Astrocyte (in vitro differentiated cells and primary cell): Measurements from ENCODE around the gene CFAP57. TPM values are rescaled to one million over a fixed set of nuclear protein-coding genes. Genes with fewer than 3 reads are reported as not detected.

ENCODE experiments used
- DNase-seq: peaks from one replicate; pipeline ENCODE4 v3.0.0-alpha.2; 2010; ENCODE audit warnings: low read depth
- FAIRE-seq: peaks from 2 replicates; lab custom pipeline; 2011; peaks lifted over from hg19 to GRCh38; lab: Jason Lieb, UNC
- H2AFZ ChIP-seq: 2 replicates; pipeline ENCODE4 v1.6.0; 2012; ENCODE audit warnings: low read depth, low read length, inconsistent platforms
- H3K27ac ChIP-seq: 2 replicates; pipeline ENCODE4 v1.5.1; 2011; ENCODE audit warnings: low read depth, low read length, inconsistent platforms
- H3K27me3 ChIP-seq: 2 replicates; pipeline ENCODE4 v1.6.0; 2011; ENCODE audit warnings: low read length, inconsistent platforms; ENCODE audit not compliant: insufficient read depth
- H3K36me3 ChIP-seq: 2 replicates; pipeline ENCODE4 v1.5.1; 2011; ENCODE audit warnings: low read length, inconsistent platforms; ENCODE audit not compliant: insufficient read depth
- H3K4me1 ChIP-seq: 2 replicates; pipeline ENCODE4 v1.5.1; 2011; ENCODE audit warnings: low read length, inconsistent platforms; ENCODE audit not compliant: insufficient read depth
- H3K4me2 ChIP-seq: 2 replicates; pipeline ENCODE4 v1.6.0; 2012; ENCODE audit warnings: low read length, inconsistent platforms
- H3K4me3 ChIP-seq: 2 replicates; pipeline ENCODE4 v1.5.1; 2011; ENCODE audit warnings: low read depth, mild to moderate bottlenecking, low read length, inconsistent platforms; ENCODE audit not compliant: insufficient read depth
- H3K79me2 ChIP-seq: 2 replicates; pipeline ENCODE4 v1.6.0; 2012; ENCODE audit warnings: mild to moderate bottlenecking, low read length, inconsistent platforms; ENCODE audit not compliant: insufficient read depth
- H3K9ac ChIP-seq: 2 replicates; pipeline ENCODE4 v1.6.0; 2012; ENCODE audit warnings: mild to moderate bottlenecking, low read length, inconsistent platforms
- H3K9me3 ChIP-seq: 2 replicates; pipeline ENCODE4 v1.5.1; 2012; ENCODE audit warnings: low read depth, mild to moderate bottlenecking, low read length, inconsistent platforms; ENCODE audit not compliant: insufficient read depth
- H4K20me1 ChIP-seq: 2 replicates; pipeline ENCODE4 v1.6.0; 2012; ENCODE audit warnings: low read length, inconsistent platforms; ENCODE audit not compliant: insufficient read depth
- H3K27ac Mint-ChIP-seq: one replicate; pipeline ENCODE4 v1.8.0; 2021; ENCODE audit warnings: mild to moderate bottlenecking, mixed read lengths; ENCODE audit not compliant: unreplicated experiment
- H3K27me3 Mint-ChIP-seq: one replicate; pipeline ENCODE4 v1.8.0; 2021; ENCODE audit warnings: low read depth, mixed read lengths; ENCODE audit not compliant: unreplicated experiment
- H3K36me3 Mint-ChIP-seq: one replicate; pipeline ENCODE4 v1.8.0; 2021; ENCODE audit warnings: low read depth, mixed read lengths; ENCODE audit not compliant: unreplicated experiment
- H3K4me1 Mint-ChIP-seq: one replicate; pipeline ENCODE4 v1.8.0; 2021; ENCODE audit warnings: low read depth, mixed read lengths; ENCODE audit not compliant: unreplicated experiment
- H3K4me3 Mint-ChIP-seq: one replicate; pipeline ENCODE4 v1.8.0; 2021; ENCODE audit warnings: mild to moderate bottlenecking, moderate library complexity, mixed read lengths; ENCODE audit not compliant: unreplicated experiment
- H3K9me3 Mint-ChIP-seq: one replicate; pipeline ENCODE4 v1.8.0; 2021; ENCODE audit warnings: mild to moderate bottlenecking, mixed read lengths; ENCODE audit not compliant: unreplicated experiment
- EZH2 ChIP-seq: IDR thresholded peaks from 2 replicates; pipeline ENCODE4 v1.6.1; 2012; ENCODE audit warnings: mild to moderate bottlenecking, low read length, inconsistent platforms; ENCODE audit not compliant: insufficient read depth
- total RNA-seq: library from RNA; stranded (reverse); gene quantifications from 2 replicates; pipeline ENCODE4 v1.2.1, GENCODE V29; 2021
- TF ChIP-seq, protein P1 (sequence below): IDR thresholded peaks from 2 replicates; pipeline ENCODE4 v1.5.1; 2011; ENCODE audit warnings: low read depth, mild to moderate bottlenecking, inconsistent platforms, low read length, moderate library complexity; ENCODE audit not compliant: insufficient read depth

The CFAP57 gene
- total RNA-seq, 1 donor from 2014 or later: 0.18 TPM

DNA sequence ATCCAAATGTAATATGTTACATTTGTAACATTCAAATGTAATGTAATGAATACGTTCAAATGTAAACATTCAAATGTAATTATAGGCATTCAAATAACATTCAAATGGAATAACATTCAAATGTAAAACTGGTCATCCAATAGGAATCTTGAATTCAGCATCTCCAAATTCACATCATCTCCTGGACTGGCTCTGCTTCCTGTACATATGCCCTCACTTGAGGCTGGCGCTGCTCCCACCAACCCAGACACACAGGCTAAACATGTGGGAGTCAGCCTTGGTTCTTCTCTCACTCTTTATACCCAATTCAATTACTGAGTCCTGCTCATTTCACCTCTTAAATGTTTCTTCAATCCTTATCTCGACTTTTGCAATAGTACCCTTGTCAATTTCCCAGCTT lies 7.0 kb upstream of the CFAP57 start:
- H4K20me1 ChIP-seq: peaks cover 23% of the 10 kb centered on the region
- H3K27ac Mint-ChIP-seq: no peak overlapping the region
- H3K36me3 ChIP-seq: peaks cover 60% of the 10 kb centered on the region

DNA sequence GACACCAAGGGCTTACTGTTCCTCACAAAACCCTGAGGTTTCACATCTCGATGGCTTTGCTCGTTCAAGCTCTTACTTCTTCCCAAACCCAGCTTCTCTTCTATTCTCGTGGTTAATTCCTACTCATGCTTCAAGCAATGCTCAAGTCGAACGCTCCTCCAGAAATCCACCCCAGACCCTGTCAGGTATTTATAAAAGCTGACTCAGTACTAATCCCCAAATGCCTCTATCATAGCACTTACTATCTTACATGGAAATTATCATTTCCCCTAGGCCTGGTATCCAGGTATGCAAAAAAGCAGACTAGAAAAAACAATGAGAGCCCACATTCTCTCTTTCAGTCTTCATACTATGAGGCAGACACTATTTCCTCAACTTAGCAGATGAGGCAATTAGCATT lies 6.4 kb upstream of the CFAP57 start:
- H3K4me3 Mint-ChIP-seq: no peak overlapping the region
- H3K4me1 Mint-ChIP-seq: peaks cover 2% of the 10 kb centered on the region
- no peaks in the 10 kb centered on the region for H3K9me3 Mint-ChIP-seq
- Histone ChIP-seq H3K9ac (no peak overlapping the region), H4K20me1 (peaks cover 29% of the 10 kb centered on the region), H3K36me3 (peaks cover 64% of the 10 kb centered on the region), H3K4me2 (no peak overlapping the region), H3K79me2 (peaks cover 20% of the 10 kb centered on the region), H3K27me3 (no peaks in the 10 kb centered on the region), H3K4me1 (peaks cover 4% of the 10 kb centered on the region), H3K4me3 (no peak overlapping the region), H3K27ac (no peak overlapping the region), H3K9me3 (no peaks in the 10 kb centered on the region), H2AFZ (no peak overlapping the region)
- FAIRE-seq: no peak
- peaks cover 19% of the 10 kb centered on the region for H3K36me3 Mint-ChIP-seq
- no peak for DNase-seq
- H3K27ac Mint-ChIP-seq: no peak overlapping the region
- no peak for TF ChIP-seq EZH2
- TF ChIP-seq, protein P1, sequence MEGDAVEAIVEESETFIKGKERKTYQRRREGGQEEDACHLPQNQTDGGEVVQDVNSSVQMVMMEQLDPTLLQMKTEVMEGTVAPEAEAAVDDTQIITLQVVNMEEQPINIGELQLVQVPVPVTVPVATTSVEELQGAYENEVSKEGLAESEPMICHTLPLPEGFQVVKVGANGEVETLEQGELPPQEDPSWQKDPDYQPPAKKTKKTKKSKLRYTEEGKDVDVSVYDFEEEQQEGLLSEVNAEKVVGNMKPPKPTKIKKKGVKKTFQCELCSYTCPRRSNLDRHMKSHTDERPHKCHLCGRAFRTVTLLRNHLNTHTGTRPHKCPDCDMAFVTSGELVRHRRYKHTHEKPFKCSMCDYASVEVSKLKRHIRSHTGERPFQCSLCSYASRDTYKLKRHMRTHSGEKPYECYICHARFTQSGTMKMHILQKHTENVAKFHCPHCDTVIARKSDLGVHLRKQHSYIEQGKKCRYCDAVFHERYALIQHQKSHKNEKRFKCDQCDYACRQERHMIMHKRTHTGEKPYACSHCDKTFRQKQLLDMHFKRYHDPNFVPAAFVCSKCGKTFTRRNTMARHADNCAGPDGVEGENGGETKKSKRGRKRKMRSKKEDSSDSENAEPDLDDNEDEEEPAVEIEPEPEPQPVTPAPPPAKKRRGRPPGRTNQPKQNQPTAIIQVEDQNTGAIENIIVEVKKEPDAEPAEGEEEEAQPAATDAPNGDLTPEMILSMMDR: no peak
- H3K27me3 Mint-ChIP-seq: no peaks in the 10 kb centered on the region

More for the DNA sequence above, 7.0 kb upstream of the CFAP57 start:
- H3K4me1 ChIP-seq: no peaks in the 10 kb centered on the region
- H3K4me1 Mint-ChIP-seq: no peaks in the 10 kb centered on the region
- no peak overlapping the region for H3K4me3 Mint-ChIP-seq
- no peak overlapping the region for H3K4me3 ChIP-seq
- no peak for TF ChIP-seq EZH2
- TF ChIP-seq, protein P1: no peak
- H3K27me3 ChIP-seq: no peaks in the 10 kb centered on the region
- no peak overlapping the region for H2AFZ ChIP-seq
- H3K9ac ChIP-seq: no peak overlapping the region
- FAIRE-seq (no peak), DNase-seq (no peak)
- H3K36me3 Mint-ChIP-seq: peaks cover 17% of the 10 kb centered on the region
- H3K4me2 ChIP-seq: no peak overlapping the region
- H3K9me3 ChIP-seq: no peaks in the 10 kb centered on the region
- H3K27ac ChIP-seq: no peak overlapping the region
- H3K79me2 ChIP-seq: peaks cover 14% of the 10 kb centered on the region
- no peaks in the 10 kb centered on the region for H3K9me3 Mint-ChIP-seq
- H3K27me3 Mint-ChIP-seq: no peaks in the 10 kb centered on the region

DNA sequence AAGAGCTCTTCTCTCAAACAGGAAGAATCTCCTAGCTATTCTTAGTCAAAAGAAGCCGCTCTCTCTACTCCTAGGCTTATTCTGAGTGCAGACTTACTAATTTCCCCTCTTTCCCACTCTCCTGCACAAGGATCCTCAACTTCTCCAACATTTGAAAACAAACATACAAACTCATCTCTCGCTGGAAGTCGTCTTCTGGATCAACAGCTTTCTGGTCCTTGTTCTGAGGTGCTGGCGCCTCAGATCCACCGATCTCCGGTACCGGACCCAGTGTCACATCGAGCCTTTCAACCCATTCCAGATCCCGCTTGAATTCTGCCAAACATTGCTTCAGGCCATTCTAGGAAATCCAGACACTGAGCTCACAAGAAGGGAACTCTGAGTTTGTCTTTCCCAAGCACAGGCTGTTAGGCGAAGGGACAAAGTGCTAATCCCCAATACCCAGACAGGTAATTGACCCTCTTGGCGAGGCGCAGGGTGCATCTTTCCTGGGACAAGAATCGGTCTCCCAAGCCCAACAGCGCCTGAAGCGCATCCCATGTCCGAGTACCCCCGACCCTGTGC lies 736 bp upstream of the CFAP57 start:
- Histone ChIP-seq H3K4me1 (peaks cover 11% of the 10 kb centered on the region), H3K9me3 (no peaks in the 10 kb centered on the region), H3K79me2 (peaks cover 34% of the 10 kb centered on the region), H3K4me3 (peak overlapping the region; percentile 97), H2AFZ (peak overlapping the region; percentile 92), H3K9ac (peak overlapping the region; percentile 86), H3K27ac (peak overlapping the region; percentile 69), H3K27me3 (peaks cover 3% of the 10 kb centered on the region), H4K20me1 (peaks cover 24% of the 10 kb centered on the region), H3K36me3 (peaks cover 36% of the 10 kb centered on the region), H3K4me2 (peak overlapping the region; percentile 97)
- FAIRE-seq (no peak), DNase-seq (no peak)
- Mint-ChIP-seq H3K27me3 (peaks cover under 1% of the 10 kb centered on the region), H3K9me3 (no peaks in the 10 kb centered on the region), H3K27ac (peak overlapping the region; percentile 87), H3K4me1 (peaks cover 9% of the 10 kb centered on the region), H3K36me3 (peaks cover 19% of the 10 kb centered on the region), H3K4me3 (peak overlapping the region; percentile 93)
- TF ChIP-seq EZH2: no peak
- TF ChIP-seq, protein P1: no peak
